IgD-negative memory B cell (primary cell): ENCODE measurements around the gene PPIA. TPM values are rescaled to one million over a fixed set of nuclear protein-coding genes. Genes with fewer than 3 reads are reported as not detected.

ENCODE experiments used
- H3K27ac Mint-ChIP-seq, 3 donors: one replicate each; pipeline ENCODE4 v1.8.0; 2020 to 2022; ENCODE audit warnings: mild to moderate bottlenecking in 3 of 3, mixed read lengths in 3 of 3, moderate library complexity in 1 of 3
- H3K27me3 Mint-ChIP-seq: one replicate; pipeline ENCODE4 v1.8.0; 2021; ENCODE audit warnings: mixed read lengths
- H3K36me3 Mint-ChIP-seq: one replicate; pipeline ENCODE4 v1.8.0; 2020; ENCODE audit warnings: mild to moderate bottlenecking, mixed read lengths
- H3K4me1 Mint-ChIP-seq, 3 donors: one replicate each; pipeline ENCODE4 v1.8.0; 2020 to 2022; ENCODE audit warnings: mixed read lengths in 3 of 3, mild to moderate bottlenecking in 1 of 3
- H3K4me3 Mint-ChIP-seq, 4 donors: one replicate each; pipeline ENCODE4 v1.8.0; 2020 to 2022; ENCODE audit warnings: mild to moderate bottlenecking in 4 of 4, mixed read lengths in 4 of 4, moderate library complexity in 3 of 4
- H3K9me3 Mint-ChIP-seq, 3 donors: one replicate each; pipeline ENCODE4 v1.8.0; 2020 to 2021; ENCODE audit warnings: mixed read lengths in 3 of 3, mild to moderate bottlenecking in 1 of 3
- polyA plus RNA-seq: library from polyadenylated mRNA; unstranded; fragments of 300-500 nt; fragmentation: Illumina TruSeq; gene quantifications from one replicate; pipeline ENCODE4 v1.2.3, GENCODE V29; 2021

Gene PPIA
- polyA plus RNA-seq, 1 donor from 2014 or later: 4,265 TPM

GRCh38 chr7:44759246-44759645 is 37.2 kb upstream of the PPIA start:
- H3K27me3 Mint-ChIP-seq: no peaks in the 10 kb centered on the region
- no peak overlapping the region for H3K27ac Mint-ChIP-seq
- no peak overlapping the region for H3K4me3 Mint-ChIP-seq

DNA sequence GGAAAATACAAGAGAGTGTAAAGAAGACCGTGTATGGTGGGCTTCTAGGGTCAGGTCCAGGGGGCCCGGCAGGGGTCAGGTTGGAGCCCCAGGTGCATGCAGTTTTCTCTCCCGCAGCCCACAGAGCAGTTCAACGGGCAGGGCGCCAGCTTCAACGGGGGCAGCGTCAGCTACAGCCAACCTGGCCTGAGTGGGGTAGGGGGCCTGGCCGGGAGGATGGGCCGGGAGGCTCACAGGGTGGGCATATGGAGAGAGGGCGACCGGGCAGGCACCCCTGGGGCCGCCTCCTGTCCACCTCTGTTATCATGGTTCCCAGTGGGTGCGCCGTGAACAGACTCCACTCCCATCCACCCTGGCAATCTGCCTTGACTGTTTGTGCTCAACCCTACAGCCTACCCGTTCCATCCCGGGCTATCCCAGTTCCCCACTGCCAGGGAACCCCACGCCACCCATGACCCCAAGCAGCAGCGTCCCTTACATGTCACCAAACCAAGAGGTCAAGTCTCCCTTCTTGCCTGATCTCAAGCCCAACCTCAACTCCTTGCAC is 36.4 kb upstream of the PPIA start:
- H3K36me3 Mint-ChIP-seq: peaks cover 7% of the 10 kb centered on the region
- no peak overlapping the region for H3K27ac Mint-ChIP-seq
- no peaks in the 10 kb centered on the region for H3K27me3 Mint-ChIP-seq
- H3K4me1 Mint-ChIP-seq: peaks cover 0 to 4% (median 1%) of the 10 kb centered on the region in 3 donors
- no peaks in the 10 kb centered on the region for H3K9me3 Mint-ChIP-seq
- no peak overlapping the region for H3K4me3 Mint-ChIP-seq

More at GRCh38 chr7:44759246-44759645, 37.2 kb upstream of the PPIA start:
- Mint-ChIP-seq H3K9me3 (no peaks in the 10 kb centered on the region), H3K4me1 (peaks cover 0 to 11% (median 1%) of the 10 kb centered on the region in 3 donors), H3K36me3 (peaks cover 3% of the 10 kb centered on the region)

DNA sequence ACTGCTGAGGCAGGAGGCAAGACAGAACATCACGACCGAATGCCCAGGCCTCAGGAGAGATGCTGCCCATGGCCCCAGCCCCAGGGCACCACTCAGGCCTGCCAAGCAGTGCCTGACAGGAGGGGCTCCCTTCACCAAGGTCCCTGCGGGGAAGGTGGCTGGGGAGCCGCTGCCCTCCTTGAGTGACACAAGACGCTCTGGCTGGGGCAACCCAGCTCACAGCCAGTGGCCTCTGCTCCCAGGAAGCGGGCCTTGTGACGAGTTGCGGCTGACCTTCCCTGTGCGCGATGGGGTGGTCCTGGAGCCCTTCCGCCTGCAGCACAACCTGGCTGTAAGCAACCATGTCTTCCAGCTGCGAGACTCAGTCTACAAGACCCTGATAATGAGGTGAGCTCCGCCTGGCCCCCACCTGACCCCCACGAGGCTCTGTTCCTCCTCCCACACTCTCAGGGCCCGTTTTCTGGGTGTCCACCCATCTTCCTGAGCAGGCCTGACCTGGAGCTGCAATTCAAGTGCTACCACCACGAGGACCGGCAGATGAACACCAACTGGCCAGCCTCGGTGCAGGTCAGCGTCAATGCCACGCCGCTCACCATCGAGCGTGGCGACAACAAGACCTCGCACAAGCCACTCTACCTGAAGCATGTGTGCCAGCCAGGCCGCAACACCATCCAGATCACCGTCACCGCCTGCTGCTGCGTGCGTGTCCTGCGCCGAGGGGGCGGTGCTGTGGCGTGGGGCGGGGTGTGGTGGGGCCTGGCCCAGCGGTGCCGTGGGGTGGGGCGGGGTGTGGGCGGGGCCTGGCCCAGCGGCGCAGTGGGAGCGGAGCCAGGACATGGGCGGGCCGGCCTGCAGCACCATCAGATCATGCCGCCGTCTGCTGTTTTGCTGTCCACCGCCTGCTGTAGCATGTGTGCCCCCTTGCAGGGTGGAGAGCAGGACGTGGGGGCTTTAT is 35.0 kb upstream of the PPIA start:
- no peak overlapping the region for H3K4me3 Mint-ChIP-seq
- no peaks in the 10 kb centered on the region for H3K27me3 Mint-ChIP-seq
- no peaks in the 10 kb centered on the region for H3K9me3 Mint-ChIP-seq
- H3K36me3 Mint-ChIP-seq: peaks cover 7% of the 10 kb centered on the region
- no peak overlapping the region for H3K27ac Mint-ChIP-seq
- peaks cover 0 to 1% (median 0%) of the 10 kb centered on the region in 3 donors for H3K4me1 Mint-ChIP-seq

- Mint-ChIP-seq H3K9me3 (no peaks in the 10 kb centered on the region), H3K27ac (no peak overlapping the region), H3K27me3 (no peaks in the 10 kb centered on the region), H3K4me3 (no peak overlapping the region), H3K4me1 (peaks cover 0 to 2% (median 1%) of the 10 kb centered on the region in 3 donors), H3K36me3 (peaks cover 7% of the 10 kb centered on the region)
These were observed 34.2 kb upstream of the PPIA start for GRCh38 chr7:44762300-44762699.

DNA sequence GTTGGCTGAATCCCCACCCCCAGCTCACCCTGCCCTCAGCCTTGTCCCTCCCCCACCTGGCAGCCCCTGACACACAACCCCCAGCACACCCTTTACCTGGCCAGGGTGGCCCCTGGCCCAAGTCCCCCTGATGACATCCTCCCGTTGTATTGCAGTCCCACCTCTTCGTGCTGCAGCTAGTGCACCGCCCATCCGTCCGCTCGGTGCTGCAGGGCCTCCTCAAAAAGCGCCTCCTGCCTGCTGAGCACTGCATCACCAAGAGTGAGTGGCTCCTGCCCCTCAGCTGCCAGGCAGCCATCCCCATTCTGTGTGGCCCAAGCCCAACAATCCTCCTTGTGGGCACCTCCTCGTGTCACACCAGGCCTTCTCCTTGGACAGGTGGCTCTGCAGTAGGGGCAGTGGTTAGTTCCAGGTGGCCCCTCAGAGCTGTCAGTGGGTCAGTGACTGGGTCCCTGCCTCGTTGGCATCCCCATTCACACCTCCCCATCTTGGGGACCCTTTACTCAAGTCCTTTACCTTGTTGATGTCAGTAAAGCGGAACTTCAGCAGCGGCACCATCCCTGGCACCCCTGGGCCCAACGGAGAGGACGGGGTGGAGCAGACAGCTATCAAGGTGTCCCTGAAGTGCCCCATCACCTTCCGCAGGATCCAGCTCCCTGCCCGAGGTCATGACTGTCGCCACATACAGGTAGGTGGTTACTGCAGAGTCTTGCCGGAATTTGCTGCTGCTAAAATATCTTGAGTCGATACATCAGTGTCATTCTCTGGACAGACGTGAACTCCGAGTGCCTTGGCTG is 33.6 kb upstream of the PPIA start:
- Mint-ChIP-seq H3K9me3 (no peaks in the 10 kb centered on the region), H3K36me3 (peaks cover 7% of the 10 kb centered on the region), H3K4me3 (no peak overlapping the region), H3K27ac (no peak overlapping the region), H3K27me3 (no peaks in the 10 kb centered on the region), H3K4me1 (peaks cover 4 to 7% (median 6%) of the 10 kb centered on the region in 3 donors)

GRCh38 chr7:44764081-44764480 is 32.4 kb upstream of the PPIA start:
- Mint-ChIP-seq H3K9me3 (no peaks in the 10 kb centered on the region), H3K36me3 (peaks cover 7% of the 10 kb centered on the region), H3K27ac (no peak overlapping the region), H3K4me3 (no peak overlapping the region), H3K4me1 (peaks cover 10 to 19% (median 17%) of the 10 kb centered on the region in 3 donors), H3K27me3 (no peaks in the 10 kb centered on the region)

DNA sequence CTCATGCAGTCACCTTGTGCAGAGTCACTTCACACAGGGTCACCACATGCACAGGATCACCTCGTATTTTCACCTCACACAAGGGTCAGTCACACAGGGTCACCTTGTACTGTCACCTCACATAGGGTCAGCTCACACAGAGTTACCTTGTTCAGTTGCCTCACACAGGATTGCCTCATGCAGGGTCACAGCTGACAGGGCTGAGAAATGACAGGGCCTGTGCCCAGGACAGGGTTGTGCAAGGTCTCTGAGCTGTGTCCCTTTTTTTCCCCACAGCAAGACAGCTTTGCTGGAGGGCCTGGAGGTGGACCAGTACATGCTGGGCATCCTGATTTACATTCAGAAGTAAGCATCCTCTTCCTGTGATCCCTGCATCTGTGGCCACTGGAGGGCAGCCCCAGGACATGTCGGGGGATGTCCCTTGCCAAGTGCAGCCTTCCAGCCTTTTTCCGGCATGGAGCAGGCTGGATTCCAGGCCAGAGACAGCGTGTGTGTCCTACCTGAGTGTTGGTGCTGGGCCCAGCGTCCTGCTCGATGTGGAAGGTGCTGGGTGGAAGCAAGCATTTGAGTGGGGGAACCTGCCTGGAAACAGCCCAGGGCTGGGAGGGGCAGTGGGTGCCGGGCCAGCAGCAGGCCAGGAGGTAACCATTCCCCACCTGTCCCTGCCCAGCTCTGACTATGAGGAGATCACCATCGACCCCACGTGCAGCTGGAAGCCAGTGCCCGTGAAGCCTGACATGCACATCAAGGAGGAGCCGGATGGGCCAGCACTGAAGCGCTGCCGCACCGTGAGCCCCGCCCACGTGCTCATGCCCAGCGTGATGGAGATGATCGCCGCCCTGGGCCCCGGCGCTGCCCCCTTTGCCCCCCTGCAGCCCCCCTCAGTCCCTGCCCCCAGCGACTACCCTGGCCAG is 31.6 kb upstream of the PPIA start:
- Mint-ChIP-seq H3K4me3 (no peak overlapping the region), H3K9me3 (no peaks in the 10 kb centered on the region), H3K27ac (no peak overlapping the region), H3K4me1 (peaks cover 17 to 27% (median 23%) of the 10 kb centered on the region in 3 donors), H3K36me3 (peaks cover 7% of the 10 kb centered on the region), H3K27me3 (no peaks in the 10 kb centered on the region)

- Mint-ChIP-seq H3K4me3 (peak overlapping the region in 1 of 4 donors; percentile 37), H3K36me3 (peaks cover 4% of the 10 kb centered on the region), H3K9me3 (no peaks in the 10 kb centered on the region), H3K27ac (peak overlapping the region in 2 of 3 donors; percentile 35 to 78), H3K4me1 (peaks cover 20 to 32% (median 31%) of the 10 kb centered on the region in 3 donors), H3K27me3 (no peaks in the 10 kb centered on the region)
These were observed 30.7 kb upstream of the PPIA start for GRCh38 chr7:44765579-44766415.

DNA sequence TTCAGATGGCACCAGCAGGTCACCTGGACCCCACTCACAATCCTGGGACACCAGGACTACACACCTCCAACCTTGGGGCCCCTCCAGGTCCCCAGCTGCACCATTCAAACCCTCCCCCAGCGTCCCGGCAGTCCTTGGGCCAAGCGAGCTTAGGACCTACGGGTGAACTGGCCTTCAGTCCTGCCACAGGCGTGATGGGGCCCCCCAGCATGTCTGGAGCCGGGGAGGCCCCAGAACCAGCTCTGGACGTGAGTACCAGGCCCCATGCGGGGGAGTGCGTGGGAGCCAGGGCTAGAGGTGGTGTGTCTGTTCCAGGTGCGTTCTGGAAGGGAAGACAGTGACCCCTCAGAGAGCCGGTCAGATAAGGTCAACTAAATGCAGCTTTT is 30.1 kb upstream of the PPIA start:
- peaks cover 4% of the 10 kb centered on the region for H3K36me3 Mint-ChIP-seq
- no peak overlapping the region for H3K4me3 Mint-ChIP-seq
- H3K4me1 Mint-ChIP-seq: peaks cover 23 to 37% (median 35%) of the 10 kb centered on the region in 3 donors
- no peaks in the 10 kb centered on the region for H3K27me3 Mint-ChIP-seq
- no peaks in the 10 kb centered on the region for H3K9me3 Mint-ChIP-seq
- H3K27ac Mint-ChIP-seq: peak overlapping the region in 2 of 3 donors; percentile 35 to 78

GRCh38 chr7:44767134-44767911 is 29.2 kb upstream of the PPIA start:
- peaks cover 26 to 40% (median 38%) of the 10 kb centered on the region in 3 donors for H3K4me1 Mint-ChIP-seq
- H3K36me3 Mint-ChIP-seq: peaks cover 4% of the 10 kb centered on the region
- H3K27me3 Mint-ChIP-seq: no peaks in the 10 kb centered on the region
- no peaks in the 10 kb centered on the region for H3K9me3 Mint-ChIP-seq
- H3K4me3 Mint-ChIP-seq: peak overlapping the region in 3 of 4 donors; percentile 20 to 89 (median 88)
- H3K27ac Mint-ChIP-seq: peak overlapping the region in 2 of 3 donors; percentile 85 to 88

DNA sequence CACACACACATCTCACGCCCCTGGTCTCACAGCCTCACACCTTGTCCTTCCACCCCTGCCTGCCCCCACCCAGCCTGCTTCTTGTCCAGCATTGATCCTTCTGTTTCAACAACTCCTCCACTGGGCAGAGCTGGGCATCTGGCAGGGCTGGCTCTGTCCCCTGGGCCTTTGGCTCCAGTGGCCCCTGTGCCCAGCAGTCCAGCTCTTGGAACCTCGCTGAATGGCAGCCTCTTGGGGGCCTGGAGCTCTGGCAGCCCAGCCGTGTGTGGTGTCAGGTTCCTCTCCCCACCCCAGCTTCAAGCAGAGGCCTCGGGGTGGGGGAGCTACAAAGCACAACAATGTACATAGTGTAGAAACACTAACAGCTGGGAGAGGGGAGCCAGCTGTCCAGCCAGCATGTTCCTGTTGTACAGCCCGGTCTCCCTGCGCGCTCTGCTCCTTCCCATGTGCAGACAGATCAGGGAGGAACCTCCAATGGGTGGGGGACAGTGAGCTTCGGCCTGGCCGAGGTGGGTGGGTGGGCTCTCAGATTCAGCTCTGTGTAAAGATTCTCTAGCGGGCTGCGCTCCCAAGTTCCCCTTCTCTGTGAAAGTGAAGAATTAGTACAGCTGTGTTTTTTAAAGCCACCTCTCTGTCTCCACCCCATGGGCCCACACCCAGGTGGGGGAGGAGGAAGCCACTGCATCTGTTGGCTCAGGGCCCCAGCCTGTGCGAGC is 28.4 kb upstream of the PPIA start:
- Mint-ChIP-seq H3K27me3 (no peaks in the 10 kb centered on the region), H3K4me1 (peaks cover 26 to 40% (median 39%) of the 10 kb centered on the region in 3 donors), H3K9me3 (no peaks in the 10 kb centered on the region), H3K27ac (peak overlapping the region; percentile 85 to 94 (median 88)), H3K36me3 (peaks cover 4% of the 10 kb centered on the region), H3K4me3 (peak overlapping the region; percentile 20 to 89 (median 66))

DNA sequence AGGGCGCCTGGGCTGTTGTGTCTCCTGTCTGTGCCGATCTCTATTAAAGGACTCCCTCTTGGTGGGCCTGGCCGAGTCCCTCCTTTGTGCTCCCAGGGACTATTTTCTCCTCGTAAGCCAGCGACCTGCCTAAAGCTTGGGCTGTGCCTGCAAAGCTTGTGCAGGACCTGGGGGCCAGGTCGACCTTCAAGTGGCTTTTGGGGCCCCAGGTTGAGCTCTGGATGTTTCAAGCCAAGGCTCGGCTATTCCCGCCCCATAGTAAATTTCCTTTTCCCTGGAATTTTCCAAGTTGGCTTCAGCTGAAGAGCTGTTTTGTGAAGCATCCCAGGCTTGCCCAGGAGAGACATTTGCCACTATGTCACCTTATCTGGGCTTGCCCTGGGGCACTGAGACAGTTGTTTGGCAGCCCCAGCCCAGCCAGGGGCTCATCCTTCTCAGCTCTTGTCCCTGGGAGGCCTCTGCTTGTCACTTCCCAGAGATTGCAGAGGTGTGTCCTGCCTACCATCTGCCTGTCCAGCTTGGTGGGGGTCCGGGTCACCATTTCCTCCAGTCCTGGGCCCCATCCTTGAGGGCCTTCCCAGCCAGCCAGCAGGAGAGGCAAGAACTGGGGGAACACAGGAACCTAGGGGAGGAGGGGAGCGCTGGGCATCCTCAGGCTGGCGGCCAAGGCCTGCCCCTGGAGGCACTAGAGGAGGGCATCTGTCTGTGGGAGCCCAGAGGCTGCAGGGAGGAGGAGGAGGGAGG is 27.7 kb upstream of the PPIA start:
- Mint-ChIP-seq H3K27ac (peak overlapping the region; percentile 85 to 94 (median 88)), H3K27me3 (no peaks in the 10 kb centered on the region), H3K4me3 (peak overlapping the region; percentile 20 to 89 (median 66)), H3K4me1 (peaks cover 26 to 40% (median 39%) of the 10 kb centered on the region in 3 donors), H3K36me3 (peaks cover 4% of the 10 kb centered on the region), H3K9me3 (no peaks in the 10 kb centered on the region)
